H54 (cell line): ENCODE results near the gene LRFN2.
A peak's percentile ranks its signal among the peaks of the same experiment; 100 is the strongest.

Experiments used
- DNase-seq: peaks from one replicate; pipeline ENCODE4 v3.0.0; 2011; ENCODE audit warnings: low spot score, mixed read lengths; ENCODE audit not compliant: insufficient read length
- FAIRE-seq: peaks from 3 replicates; lab custom pipeline; 2011; peaks lifted over from hg19 to GRCh38; lab: Jason Lieb, UNC
- POLR2A ChIP-seq: IDR thresholded peaks from 2 replicates; pipeline ENCODE4 v1.6.1; 2011; ENCODE audit warnings: low read depth, mild to moderate bottlenecking, low read length

Gene LRFN2

DNA sequence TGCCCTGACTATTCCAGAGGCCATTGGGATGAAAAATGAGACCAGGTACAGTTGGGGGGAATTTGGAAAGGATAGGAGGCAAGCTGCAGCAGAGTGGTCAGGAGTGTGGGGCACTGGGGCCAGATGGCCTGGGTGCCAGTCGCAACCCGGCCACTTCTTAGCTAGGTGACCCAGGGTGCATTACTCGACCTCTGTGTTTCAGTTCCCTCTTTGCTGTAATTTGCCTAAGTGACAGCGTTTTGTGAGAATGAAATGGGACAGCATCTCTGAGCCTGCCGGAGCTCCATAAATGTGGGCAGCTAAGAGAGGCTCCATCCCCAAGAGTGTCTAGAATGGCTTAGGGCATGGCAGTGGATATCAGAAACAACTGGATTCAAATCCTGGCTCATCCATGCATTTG is 13.9 kb downstream of the LRFN2 start:
- FAIRE-seq (no peak), DNase-seq (no peak)
- TF ChIP-seq POLR2A, result no peak

DNA sequence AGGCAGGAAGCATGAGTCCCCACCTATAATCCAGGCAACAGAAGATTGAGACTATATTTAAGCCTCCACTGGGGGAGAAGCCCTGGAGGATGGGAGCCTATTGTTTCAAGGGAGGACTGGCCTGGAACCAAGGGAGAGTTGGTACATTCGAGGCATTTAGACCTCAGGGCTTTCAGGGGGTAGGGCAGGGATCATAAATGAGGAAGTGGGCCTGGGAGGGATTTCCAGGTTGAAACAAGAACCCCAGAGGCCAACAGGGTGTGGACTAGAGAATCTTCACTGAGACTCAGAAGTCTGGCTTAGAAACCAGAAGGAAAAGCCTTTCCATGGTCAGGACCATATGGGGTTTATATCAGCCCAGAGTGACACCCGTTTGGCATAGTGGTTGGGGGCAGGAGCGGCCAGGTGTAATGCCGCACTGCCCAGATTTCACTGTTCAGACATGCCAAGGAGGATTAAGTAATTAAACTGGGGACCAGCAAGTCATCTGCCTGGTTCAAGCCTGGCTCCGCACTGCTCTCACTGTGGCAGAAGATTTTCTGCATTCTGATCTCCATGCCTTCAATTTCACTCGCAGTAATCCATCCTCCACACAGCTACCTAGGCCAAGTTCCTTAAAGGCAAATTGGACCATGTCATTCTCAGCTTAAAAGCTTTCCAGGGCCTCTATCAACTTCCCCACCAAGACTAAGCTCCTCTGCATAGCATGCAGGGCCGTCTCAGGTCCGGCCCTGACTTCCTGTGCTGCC is 17.8 kb downstream of the LRFN2 start:
- DNase-seq (no peak), FAIRE-seq (no peak)
- no peak for TF ChIP-seq POLR2A

- FAIRE-seq (no peak), DNase-seq (no peak)
- no peak for TF ChIP-seq POLR2A
Observed at GRCh38 chr6:40568062-40568708, 19.0 kb downstream of the LRFN2 start.

DNA sequence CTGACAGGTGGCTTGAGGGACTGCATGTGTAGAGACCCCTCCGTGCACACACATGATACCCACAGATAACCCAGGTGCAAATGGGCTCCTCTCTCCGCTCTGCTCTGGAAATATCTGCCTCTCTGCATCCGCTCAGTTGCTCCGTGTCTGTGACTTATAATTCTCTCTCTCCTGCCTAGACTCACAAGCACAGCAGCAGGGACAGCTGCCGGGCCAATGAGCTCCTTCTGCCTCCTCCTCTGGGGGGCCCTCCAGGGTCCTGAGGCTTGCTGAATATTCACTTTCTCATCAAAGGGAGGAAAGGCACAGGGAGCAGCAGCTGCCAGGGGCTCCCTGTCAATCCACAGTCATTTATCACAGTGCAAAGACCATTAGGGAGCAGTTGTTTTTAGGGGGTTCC is 24.1 kb downstream of the LRFN2 start:
- TF ChIP-seq POLR2A, result no peak
- FAIRE-seq (no peak), DNase-seq (no peak)

GRCh38 chr6:40559056-40559455 is 28.1 kb downstream of the LRFN2 start:
- no peak for TF ChIP-seq POLR2A
- FAIRE-seq (no peak), DNase-seq (no peak)

DNA sequence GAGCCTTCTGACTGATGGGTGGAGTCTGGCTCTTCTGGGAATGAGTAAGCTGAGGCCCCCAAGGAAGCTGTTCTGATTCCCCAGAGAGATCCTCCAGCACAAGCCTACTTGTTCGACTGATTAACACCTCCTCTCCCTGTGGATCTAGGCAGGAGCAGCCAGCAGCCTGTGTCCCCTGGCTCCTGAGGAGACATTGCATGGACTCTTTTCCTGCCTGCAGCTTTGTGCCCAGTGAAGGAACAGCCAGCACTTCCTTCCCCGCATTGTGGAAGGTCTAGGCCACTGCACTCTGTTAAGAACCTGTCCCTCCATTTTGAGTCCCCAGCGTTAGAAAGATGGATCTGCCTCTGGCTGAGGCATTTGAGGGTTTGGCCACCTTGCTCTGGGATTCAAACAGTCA is 29.1 kb downstream of the LRFN2 start:
- no peak for FAIRE-seq
- no peak for DNase-seq
- TF ChIP-seq POLR2A, result no peak

DNA sequence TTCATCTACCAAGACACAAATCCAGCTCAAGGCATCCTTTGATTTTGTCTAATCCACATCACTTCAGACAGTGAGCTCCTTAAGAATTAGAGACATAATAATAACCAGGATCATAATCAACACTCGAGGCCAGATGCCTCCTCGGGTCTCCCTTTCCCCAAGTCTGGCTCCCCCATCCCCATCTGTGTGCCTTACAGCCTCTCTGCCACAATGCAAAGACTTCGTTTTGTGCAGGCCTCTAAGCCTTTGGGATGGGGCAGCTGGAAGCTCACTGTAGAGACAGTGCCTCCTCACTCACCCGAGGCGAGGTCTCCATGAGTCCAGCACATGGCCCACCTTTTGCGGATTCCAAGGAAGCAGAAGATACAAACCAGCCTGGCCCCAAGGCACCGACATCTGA is 30.3 kb downstream of the LRFN2 start:
- FAIRE-seq, result no peak

GRCh38 chr6:40556023-40556422 is 31.1 kb downstream of the LRFN2 start:
- TF ChIP-seq POLR2A, result no peak
- DNase-seq (no peak), FAIRE-seq (no peak)

More for the DNA sequence above, 30.3 kb downstream of the LRFN2 start:
- TF ChIP-seq POLR2A, result no peak
- DNase-seq, result no peak

DNA sequence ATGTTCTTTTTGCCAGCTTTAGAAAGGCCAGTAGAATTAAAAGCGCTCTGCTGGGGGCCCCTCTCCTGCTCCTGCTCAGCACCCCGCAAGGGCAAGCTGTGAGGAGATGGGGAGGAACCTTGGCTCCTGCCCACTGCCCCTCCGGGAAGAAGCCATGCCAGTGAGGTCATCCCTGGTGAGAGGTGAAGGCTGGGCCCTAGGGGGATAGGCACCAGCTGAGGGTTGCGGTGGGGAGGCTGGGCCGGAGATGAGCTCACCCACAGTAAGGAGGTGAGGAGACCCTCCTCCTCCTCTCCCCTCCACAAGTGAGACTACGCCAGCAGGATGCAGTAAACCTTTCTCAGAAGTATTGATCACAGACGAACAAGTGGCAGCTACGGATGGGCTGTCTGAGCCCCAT is 32.1 kb downstream of the LRFN2 start:
- FAIRE-seq (no peak), DNase-seq (no peak)
- no peak for TF ChIP-seq POLR2A

DNA sequence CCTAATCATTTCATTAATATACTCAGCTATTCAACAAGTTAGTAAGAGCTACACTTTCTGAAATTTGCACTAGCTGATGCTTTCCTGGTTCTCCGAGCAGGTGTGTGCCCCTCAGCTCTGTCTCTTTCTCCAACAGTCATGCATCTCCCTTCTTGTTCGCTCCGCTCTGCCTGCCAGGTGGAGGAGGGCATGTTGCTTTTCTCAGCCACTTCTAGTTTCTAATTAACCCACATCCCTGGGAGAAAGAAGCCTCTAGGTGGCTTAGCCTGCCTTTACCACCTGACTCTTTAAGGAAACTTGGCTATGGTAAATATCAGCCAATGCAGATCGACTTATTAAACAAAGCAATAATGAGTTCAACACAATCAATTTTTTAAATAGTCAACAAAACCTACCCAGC is 34.2 kb downstream of the LRFN2 start:
- no peak for FAIRE-seq
- no peak for TF ChIP-seq POLR2A
- DNase-seq, result no peak

DNA sequence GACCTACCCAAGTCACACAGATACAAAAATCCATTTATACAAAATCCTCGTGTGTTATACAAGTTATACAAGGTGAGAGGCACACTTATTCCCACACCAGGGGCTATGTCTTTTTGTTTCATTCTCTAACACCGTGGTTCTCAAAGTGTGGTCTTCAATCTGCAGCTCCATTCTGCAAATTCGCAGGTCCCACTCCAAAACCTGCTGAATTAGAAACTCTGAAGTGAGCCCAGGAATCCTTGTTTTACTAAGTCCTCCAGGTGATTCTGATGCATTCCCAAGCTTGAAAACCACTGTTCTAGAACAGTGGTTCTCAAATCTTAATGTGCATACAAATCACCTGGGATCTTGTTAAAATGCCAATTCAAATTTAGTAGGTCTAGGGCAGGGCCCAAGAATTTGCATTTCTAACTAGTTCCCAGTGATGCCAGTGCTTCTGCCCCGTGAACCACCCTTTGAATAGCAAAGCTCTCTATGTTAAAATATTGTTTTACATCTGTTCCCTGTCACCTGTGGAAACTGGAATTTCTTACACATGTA is 35.1 kb downstream of the LRFN2 start:
- DNase-seq (no peak), FAIRE-seq (no peak)
- no peak for TF ChIP-seq POLR2A

DNA sequence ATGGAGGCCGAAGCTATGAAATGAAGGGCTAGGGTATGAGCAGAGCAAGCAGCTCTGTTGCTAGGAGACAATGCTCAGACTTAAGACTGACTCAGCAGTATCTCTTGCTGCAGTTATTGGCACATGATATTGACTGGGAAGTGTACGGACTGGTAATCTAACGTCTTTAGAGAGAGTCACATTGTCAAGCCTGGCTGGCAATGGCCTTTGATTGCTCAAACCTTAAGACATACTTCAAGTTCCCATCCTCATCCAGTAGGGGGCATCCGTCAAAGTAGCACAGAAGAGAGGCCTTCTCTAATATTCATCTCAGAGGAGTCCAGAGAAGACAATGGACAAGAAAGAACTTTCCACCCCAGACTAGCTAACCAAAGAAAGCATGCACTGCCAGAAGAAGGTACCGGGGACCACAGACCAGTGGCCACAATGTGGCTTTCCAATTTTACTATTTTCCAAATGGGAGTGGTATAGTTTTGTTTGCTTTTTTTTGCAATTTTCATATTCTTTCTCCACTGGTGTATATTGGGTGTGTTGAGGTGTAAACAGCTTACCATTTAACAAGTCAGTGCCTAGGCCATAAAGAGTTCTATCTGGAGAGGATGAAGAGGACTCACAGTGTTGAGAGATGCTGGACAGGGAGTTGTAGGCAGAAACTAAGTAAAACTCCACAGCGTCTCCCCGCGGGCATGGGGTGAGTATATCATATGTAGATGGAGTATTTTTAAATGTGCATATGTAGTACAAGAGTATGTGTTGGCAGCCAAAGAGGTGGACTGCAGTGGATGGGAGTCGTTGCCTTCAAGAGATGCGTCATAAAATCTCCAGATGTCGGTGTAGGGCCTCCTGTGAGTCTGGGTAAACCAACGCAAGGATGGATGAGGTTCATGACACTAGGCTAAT is 36.7 kb downstream of the LRFN2 start:
- peak; percentile 43 for FAIRE-seq
- no peak for TF ChIP-seq POLR2A
- DNase-seq, result peak; percentile 23

GRCh38 chr6:40545954-40546353 is 41.2 kb downstream of the LRFN2 start:
- no peak for TF ChIP-seq POLR2A
- FAIRE-seq, result no peak
- no peak for DNase-seq

DNA sequence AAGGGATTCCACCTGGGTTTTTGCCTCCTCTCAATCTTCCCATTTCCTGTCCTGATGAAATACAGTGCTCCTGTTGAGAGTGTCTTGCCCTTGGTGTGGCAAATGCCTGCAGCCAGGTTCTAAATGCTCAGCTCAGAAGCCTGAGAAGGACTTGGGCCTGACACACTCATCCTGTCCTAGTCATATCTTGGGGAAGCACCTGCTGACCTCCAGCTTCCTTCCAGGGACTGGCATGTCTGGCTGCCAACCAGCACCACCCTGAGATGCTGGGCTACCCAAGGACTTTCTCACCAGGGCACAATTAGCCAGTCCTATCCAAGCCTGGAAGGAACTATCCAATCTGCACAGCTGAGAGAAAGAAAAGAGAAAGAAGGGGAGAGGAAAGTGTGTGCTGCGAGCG is 43.4 kb downstream of the LRFN2 start:
- FAIRE-seq, result no peak
- TF ChIP-seq POLR2A, result no peak
- no peak for DNase-seq
